ENCODE measurements around the gene SCD5.

Gene SCD5

DNA sequence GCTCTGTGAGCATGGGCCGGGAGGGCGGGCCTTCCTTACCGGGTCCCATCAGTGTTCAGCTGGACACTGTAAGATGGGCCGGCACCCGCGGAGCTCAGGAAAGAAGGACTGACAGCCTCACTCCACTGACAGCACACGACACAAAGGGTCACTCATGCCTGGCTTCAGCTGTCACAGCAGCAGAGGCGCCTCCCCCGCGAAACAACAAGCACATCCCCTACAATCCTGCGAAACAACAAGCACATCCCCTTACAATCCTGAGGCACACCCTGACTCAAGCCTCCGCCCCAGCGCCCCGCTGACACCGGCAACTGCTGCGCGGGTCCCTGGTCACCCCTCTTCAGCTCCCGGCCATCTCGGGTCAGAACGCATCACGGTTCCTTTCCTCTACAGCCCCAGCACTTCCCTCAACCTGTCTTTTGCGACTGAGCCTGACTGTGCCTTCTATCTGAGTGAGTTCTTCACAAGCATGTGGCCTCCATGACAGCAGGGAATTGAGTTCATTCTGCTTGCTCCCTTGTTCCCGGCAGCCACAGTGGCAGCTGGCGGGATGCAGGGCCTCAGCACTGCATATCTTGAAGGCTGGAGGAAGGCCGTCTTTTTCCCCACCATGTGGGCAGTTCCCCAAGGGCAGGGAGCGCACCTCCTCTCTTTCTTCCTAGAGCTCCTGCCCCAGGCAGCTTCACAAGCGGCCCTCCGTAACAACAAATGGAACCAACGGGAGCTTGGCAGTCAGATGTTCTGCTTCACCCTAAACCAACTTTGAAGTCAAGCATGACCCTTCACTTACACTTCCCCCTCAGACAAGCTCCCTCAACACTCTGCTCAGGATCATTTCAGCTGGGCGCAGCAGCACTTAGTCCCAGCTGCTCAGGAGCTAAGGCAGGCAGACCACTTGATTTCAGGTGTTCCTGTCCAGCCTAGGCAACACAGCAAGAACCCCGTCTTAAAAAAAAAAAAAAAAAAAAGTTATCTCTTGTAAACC lies 39.6 kb downstream of the SCD5 start:
- no peak for DNase-seq

DNA sequence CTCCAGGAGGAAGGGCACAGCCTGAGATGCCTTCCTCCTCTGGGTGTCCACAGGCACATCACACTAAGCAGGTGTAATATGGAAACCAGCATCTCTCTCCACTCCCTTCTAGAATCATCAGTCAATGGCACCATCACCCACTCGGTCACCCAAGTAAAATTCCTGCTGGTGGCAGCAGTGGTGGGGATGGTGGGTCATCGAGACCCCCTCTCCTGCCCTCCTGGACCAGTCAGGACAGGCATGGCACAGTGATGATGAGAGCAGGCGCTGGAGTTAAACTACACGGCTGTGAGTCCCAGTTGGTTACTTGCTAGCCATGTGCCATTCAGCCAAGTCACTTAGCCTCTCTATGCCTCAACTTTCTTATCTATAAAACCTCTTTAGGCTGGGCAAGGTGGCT lies 42.5 kb downstream of the SCD5 start:
- no peak for DNase-seq

- no peak for DNase-seq
Measured at GRCh38 chr4:82755650-82756049, 42.9 kb downstream of the SCD5 start.

DNA sequence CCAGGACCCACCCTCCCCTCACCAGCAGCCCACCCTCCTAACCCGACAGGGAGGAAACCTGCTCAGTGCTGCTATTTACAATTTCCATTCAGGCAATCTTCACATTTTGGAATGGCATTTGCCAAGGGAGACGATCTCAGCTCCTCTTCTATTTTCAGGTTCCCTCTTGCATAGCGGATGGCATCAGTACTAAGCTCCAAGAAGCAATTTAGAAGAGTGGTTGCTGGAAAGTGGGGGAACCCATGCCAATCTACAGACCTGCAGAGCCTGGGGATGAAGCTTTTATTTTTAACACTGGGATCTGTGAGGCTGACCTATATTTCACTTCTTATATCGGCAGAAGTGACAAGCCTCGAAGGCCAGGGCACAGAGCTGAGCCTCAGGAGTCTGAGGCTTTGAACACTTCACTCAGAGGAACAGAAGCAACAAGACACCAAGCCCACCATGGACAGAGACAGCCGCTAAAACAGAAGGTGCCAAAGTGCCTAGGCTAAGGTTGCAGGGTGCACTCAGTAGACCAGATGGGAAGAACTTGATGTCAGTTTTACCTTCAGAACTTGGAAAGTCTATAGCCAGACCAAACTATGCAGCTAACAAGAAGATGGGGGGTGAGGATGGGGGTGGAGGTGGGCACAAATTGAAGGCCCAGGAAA lies 44.0 kb downstream of the SCD5 start:
- DNase-seq = no peak

DNA sequence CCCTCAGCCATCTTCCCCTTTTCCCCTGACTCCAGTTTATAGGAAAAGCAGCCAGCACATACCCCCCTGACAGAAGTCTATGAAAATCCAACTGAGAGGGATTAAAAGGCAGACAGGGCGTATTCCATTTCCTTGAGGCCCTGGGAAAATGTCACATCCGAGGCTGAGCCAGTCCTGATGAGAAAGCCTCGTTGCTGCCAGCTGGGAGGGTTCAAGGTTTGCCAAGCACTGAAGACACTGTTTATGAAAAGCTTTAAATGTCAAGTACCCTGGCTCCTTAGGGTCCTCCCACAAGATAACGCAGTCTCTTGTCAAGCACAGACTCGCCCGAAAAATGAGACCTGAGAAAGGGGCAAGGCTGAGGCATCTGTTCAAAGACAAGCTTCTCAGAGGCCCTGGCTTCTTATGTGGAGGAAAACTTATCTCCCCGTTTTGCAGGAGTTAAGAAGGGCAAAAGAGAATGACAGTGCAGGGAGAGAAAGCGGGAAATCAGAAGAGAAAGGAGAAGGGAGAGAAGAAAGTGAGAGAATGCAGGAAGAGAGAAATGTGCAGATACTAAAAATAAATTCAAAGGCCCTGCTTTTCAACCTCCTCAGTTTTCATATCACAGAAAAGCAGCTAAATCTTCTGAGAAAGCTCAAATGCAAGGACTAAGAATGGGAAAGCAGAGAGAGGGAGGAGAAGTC lies 44.7 kb downstream of the SCD5 start:
- DNase-seq = no peak

- no peak for DNase-seq
Measured at GRCh38 chr4:82753238-82753637, 45.4 kb downstream of the SCD5 start.

GRCh38 chr4:82748810-82749470 lies 49.7 kb downstream of the SCD5 start:
- no peak for DNase-seq

DNA sequence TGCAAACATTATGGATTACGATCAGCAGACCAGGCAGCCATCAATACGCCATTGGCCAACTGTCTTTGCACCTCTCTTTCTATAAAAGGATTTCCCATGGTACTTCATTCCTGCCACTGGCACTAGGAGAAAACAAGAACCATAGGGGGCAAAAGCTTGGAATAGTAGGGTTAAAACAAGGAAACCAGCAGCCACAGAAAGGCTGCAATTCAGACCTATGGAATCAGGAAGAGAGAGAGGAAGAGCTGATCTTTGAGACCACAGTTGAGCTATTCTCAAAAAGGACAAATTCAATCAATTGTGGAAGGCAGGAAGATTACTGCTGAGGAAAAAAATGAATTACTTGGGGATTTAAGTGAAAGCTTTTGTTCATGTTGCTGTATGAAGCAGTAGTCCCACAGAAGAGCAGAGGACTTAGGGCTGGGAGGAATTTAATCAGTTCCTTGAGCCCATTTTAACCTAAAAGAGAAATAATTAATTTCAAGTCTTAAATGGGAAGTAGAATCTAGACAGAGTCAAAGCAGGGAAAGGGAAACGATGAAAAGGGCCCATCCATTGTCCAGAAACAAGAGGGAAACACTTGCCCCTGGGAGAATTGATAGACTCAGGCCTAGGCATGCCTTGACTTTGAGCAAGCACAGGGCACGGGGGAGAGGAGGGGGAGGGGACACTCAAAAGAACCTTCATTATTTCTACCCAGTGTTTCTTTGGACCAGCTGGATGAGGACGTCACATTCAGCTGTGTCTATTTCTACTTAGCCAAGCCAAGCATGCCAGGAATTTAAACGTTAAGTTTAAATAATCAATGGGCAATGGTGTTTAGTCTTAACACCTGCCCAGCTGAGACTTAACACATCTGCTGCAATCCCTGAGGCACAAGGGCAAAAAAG lies 50.7 kb downstream of the SCD5 start:
- DNase-seq = no peak

- no peak for DNase-seq
Measured at GRCh38 chr4:82746705-82747574, 51.7 kb downstream of the SCD5 start.

DNA sequence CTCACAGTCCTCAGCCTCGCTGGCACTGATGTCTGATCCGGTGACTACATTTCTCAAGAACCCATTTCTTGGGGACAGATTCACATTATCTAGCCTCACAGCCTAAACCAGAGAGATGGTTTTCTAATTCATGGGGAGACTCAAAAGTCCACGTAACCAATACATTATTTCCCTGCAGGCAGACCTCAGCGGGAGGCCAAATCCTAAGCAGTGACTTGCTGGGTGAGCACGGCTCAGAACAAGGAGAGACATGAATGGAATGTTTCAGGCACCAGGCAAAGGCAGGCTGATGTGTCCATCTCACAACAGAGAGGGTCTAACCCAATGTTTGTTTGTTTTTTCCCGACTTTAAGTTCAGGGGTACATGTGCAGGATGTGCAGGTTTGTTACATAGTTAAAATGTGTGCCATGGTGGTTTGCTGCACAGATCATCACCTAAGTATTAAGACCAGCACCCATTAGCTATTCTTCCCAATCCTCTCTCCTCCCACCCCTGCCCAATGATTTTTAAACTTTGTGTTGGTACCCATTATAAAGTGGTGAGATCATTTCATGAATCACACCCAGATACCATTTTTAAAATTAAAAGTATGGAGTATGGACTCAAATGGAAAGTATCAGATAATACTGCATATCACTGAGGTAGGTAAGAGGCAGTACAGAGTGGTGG lies 53.3 kb downstream of the SCD5 start:
- DNase-seq = peak; percentile 80

- DNase-seq = no peak
Measured at GRCh38 chr4:82744284-82744968, 54.2 kb downstream of the SCD5 start.

GRCh38 chr4:82741188-82741587 lies 57.4 kb downstream of the SCD5 start:
- DNase-seq = no peak

GRCh38 chr4:82739287-82740190 lies 59.1 kb downstream of the SCD5 start:
- DNase-seq = peak; percentile 54

DNA sequence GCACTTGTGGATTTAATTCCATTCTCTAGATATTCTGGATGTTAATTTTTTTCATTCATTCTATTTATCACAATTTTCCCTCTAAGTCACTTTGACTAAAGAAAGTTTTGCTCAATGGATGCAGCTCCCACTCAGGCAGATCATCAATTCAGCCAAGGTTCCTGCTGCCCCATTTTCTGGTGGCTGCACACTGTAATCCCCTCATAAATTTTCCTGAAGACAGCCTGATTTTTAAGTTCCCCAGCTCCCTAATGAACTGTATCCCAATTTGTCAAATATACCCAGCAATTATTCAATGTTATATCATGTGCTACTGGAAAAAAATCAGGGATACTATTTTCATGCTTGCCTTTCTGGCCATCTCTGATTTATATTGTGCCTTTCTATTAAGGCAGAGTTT lies 61.2 kb downstream of the SCD5 start:
- DNase-seq = no peak

DNA sequence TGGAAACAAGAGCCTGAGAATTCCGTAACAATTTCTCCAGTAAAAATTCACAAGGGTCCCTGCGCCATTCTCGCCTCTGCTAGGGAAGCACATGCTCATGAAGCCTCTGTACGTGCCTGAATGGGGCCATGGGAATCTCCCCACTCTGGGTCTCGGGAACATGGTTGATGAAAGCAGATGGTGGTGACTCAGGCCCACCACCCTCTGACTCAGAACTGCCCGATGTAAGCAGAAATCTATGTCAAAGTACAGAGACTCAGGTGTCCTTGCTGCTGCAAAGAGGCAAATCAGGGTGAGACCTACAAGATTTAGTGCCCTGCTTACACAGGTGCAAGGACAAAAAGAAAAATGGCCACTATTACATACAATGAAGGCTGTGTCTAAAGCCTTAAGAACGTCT lies 65.0 kb downstream of the SCD5 start:
- peak; percentile 49 for DNase-seq

GRCh38 chr4:82728301-82728700 lies 70.3 kb downstream of the SCD5 start:
- DNase-seq = no peak

- no peak for DNase-seq
Measured at GRCh38 chr4:82726596-82726995, 72.0 kb downstream of the SCD5 start.

DNA sequence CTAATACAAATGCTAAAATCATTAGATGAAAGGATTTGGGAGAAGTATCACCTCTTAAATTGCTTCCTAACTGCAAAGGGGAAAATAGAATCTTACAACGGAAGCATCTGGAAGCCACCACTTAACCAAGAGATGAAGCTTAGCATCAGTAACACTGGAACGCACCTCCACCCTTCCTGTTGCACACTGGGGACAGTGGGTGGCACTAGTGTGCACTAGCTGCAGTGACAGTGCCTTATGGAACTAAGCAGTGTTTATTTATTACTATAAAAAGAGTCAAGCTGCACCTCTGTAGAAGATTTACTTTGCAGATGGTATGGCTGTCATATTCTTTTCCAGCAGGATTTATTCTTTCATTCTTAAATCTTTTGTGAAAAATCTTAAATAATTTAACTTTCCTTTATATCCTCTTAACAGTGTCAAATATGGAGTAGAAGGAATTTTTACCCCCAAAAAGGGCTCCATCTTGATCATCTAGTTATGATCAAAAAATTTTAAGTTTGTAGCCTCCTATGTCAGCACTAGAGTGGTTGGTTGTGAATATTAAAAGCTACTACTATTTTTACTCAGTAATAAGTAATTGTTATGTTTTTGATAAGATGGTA lies 76.7 kb downstream of the SCD5 start:
- DNase-seq = peak; percentile 42

All from fibroblast of skin of right quadriceps (primary cell).